Limb (tissue), 2 donors: ENCODE measurements around the gene PPP2R5C.
"Not testable (repeated sequence)": the region's sequence is repeated elsewhere in the genome, so short reads cannot be mapped to it uniquely, and the experiment has no call there.

Source experiments
- DNase-seq, 2 donors: peaks; one replicate each; pipeline ENCODE4 v3.0.0-alpha.2; 2016; ENCODE audit errors: extremely low spot score in 2 of 2

PPP2R5C gene

GRCh38 chr14:101780887-101781239, 19.4 kb downstream of the PPP2R5C start:
- no peak for DNase-seq

- DNase-seq = peak in 1 of 2 donors; percentile 62
These were observed 19.9 kb downstream of the PPP2R5C start for GRCh38 chr14:101781240-101782061.

GRCh38 chr14:101783260-101784016, 21.9 kb downstream of the PPP2R5C start:
- DNase-seq = no peak

- DNase-seq = no peak
These were observed 23.1 kb downstream of the PPP2R5C start for GRCh38 chr14:101784631-101785030.

GRCh38 chr14:101788016-101788635, 26.6 kb downstream of the PPP2R5C start:
- peak in 1 of 2 donors; percentile 43 for DNase-seq

GRCh38 chr14:101789222-101789621, 27.7 kb downstream of the PPP2R5C start:
- DNase-seq = no peak

GRCh38 chr14:101790232-101790631, 28.7 kb downstream of the PPP2R5C start:
- DNase-seq = no peak

- no peak for DNase-seq
These were observed 30.5 kb downstream of the PPP2R5C start for GRCh38 chr14:101791919-101792572.

GRCh38 chr14:101796016-101796415, 34.5 kb downstream of the PPP2R5C start:
- no peak for DNase-seq

GRCh38 chr14:101796479-101796878, 35.0 kb downstream of the PPP2R5C start:
- no peak for DNase-seq

GRCh38 chr14:101797856-101798255, 36.3 kb downstream of the PPP2R5C start:
- no peak for DNase-seq

- DNase-seq = not testable (repeated sequence)
These were observed 42.9 kb downstream of the PPP2R5C start for GRCh38 chr14:101804373-101804772.

GRCh38 chr14:101806252-101806651, 44.7 kb downstream of the PPP2R5C start:
- DNase-seq = not testable (repeated sequence)

GRCh38 chr14:101808020-101808641, 46.6 kb downstream of the PPP2R5C start:
- DNase-seq = no peak

- no peak for DNase-seq
These were observed 47.6 kb downstream of the PPP2R5C start for GRCh38 chr14:101808894-101809670.

GRCh38 chr14:101809671-101810514, 48.4 kb downstream of the PPP2R5C start:
- peak; percentile 86 to 98 for DNase-seq

- DNase-seq = no peak
These were observed 49.5 kb downstream of the PPP2R5C start for GRCh38 chr14:101810897-101811621.

GRCh38 chr14:101812071-101812470, 50.6 kb downstream of the PPP2R5C start:
- DNase-seq = no peak
